Inflammatory macrophage treated with lipopolysaccharide for 1 hour (primary cell): Measurements from ENCODE around the gene TSPAN9.

Experiments used
- DNase-seq, 2 donors: peaks; one replicate each; pipeline ENCODE4 v3.0.0-alpha.2; 2020 to 2022

Gene TSPAN9

DNA sequence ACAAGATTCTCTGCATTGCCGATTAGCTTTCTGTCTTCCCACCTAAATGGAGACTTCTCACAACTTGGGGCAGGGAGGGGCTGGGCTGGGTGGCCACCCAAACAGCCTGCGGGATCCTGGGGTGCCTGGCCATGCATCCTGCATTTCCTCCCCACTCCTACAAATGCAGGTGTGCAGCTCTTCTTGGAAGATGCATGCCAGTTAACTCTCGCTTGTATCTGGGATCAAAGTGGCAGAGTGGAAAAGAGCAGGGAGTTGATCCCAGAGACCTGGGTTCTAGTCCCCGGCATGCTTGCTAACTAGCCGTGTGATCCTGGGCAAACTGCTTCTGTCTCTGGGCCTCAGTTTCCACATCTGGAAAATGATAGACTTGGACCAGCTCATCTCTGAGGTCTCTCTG lies 136.6 kb downstream of the TSPAN9 start:
- DNase-seq: no peak

DNA sequence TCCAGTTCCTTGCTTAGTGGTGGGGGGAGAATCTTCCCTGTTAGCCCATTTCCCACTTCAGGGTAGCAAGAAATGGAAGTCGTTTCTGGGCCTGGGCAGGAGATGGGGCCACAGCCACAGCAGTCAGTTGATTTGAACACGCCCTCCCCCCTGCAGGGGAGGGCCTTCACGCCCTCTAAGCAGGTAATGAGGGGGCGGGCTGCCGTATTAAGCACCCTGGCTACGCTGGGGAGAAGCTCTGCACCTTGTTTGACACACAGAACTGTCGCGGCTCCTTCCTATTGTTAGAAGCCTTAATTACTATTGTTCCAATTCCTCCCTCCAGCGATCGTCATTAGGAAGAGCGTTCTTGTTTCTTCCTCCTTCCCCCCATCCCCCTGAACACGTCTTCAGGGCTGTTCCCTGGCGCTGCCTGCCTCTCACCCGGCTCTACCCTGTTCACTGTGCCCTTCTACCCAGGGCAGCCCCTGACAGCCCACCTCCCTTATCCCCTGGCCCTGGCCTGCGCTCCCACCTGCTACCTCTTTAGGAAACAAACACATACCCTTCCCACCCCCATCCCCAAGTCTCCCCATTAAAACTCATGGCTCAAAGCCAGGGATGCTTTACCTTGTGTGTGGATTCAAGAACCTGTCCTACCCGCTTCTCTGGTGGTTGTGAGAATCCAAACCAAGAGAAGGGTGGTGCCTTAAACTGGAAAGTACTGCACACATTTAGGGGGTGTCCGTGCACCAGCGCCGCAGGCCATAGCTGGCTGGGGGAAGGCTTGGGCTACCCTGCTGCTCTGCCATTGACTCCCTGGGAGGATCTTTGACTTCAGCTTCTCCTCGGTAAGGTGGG lies 137.6 kb downstream of the TSPAN9 start:
- DNase-seq: no peak

DNA sequence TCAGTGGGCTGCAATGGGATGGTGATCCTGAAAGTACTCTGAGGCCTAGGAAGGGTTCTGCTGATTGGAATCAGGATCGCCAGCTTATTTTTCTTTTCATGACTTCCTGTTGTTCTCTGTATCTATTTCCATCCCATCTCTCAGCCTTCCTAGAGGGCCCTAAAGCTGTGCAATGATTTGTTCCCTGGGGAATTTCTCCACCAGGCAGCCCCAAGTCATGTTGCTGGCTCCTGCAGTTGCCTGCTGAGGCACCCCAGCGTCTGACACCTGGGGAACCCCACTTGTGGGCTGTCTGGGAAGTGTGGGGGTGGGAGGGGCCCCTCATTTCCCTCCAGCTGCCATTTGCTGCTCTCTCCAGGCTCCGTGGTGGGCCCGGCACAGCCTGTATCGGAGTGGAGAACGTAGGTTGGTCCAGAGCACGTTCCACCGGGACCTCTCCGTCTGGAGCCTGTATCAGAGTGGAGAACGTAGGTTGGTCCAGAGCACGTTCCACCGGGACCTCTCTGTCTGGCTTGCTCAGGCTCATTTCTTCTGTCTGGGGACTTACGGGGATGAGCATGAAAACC lies 138.3 kb downstream of the TSPAN9 start:
- no peak for DNase-seq

DNA sequence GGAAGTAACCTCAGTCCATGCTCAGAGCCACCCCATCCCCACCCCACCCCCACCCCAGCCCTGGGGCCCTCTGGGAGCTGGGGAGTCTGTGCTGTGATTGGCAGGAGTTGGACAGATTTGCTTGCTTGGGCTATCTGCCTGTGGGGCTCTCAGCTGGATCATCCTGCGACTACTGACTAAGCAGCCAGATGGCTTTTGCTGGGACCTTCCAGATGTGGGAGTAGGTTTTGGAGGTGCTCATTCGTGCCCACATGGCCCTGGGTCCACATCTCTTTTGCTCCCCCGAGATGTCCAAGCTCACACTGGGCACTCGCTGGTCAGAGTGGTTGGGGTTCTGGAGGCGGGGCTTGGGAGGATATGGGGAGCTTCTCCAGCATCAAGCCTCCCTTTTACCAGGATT lies 138.9 kb downstream of the TSPAN9 start:
- DNase-seq: no peak

DNA sequence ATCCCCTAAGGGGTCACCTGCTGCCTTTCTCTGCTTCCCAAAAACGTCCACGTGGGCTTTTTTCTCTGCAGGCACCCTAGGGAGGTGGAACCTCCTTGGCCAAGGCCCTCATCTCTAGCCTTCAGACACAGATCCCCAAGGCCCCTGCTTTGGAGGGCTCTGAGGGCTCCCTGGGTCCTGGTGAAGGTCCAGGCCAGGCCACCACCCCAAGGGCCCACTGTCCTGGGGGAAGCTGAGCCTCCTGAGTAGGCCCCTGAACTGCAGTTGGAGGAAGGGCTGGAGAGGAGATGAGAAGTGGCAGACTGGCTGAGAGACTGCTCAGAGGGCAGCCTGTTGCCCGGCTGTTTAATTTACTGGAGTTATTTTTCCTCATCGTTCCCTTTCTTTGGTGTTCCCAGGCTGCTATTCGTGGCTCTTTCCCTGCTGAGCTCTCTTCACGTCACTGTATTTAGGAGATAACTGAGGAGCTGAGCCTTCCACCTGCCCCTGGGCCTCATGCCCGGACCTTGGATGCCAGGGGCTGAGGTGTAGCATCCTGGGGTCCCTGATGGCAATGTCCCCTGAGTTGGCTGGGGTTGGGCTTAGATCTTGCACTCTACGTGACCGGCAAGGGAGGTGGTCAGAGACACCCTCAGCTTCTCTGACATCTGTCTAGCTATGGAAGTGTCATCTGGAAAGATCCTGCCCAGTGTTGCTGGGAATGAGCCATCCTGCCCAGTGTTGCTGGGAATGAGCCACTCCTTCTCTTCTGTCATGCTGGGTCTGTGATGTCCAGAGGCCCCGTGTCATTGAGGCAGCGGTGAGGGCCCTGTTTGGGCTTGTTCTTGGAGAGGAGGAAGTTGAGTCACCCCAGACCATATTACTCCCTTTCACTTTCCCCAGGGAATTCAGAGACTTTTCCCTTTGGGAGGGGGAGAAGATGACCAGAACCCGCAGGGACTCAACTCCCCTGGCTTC lies 139.8 kb downstream of the TSPAN9 start:
- DNase-seq: peak in 1 of 2 donors; percentile 24

DNA sequence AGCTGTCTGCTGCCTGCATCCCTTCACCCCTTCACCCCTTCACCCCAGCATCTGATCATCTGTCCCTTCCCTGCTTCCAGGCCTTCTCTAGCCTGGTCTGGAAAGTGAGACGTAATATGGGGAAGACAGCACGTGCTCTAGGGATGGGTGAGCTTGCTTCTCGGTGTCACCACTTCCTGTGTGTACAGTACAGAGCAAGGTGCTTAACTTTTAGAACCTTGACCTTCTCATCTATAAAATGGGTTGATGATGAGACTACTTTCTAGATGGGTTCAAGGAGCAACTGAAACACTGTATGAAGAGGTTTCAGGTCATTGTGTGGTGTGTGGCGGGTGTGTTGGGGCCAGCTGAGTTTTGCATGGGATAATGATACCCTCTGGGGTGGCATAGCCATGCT lies 140.5 kb downstream of the TSPAN9 start:
- no peak for DNase-seq

- DNase-seq: no peak
Measured at GRCh38 chr12:3218228-3219171, 141.3 kb downstream of the TSPAN9 start.

GRCh38 chr12:3219233-3219632 lies 142.1 kb downstream of the TSPAN9 start:
- DNase-seq: no peak

DNA sequence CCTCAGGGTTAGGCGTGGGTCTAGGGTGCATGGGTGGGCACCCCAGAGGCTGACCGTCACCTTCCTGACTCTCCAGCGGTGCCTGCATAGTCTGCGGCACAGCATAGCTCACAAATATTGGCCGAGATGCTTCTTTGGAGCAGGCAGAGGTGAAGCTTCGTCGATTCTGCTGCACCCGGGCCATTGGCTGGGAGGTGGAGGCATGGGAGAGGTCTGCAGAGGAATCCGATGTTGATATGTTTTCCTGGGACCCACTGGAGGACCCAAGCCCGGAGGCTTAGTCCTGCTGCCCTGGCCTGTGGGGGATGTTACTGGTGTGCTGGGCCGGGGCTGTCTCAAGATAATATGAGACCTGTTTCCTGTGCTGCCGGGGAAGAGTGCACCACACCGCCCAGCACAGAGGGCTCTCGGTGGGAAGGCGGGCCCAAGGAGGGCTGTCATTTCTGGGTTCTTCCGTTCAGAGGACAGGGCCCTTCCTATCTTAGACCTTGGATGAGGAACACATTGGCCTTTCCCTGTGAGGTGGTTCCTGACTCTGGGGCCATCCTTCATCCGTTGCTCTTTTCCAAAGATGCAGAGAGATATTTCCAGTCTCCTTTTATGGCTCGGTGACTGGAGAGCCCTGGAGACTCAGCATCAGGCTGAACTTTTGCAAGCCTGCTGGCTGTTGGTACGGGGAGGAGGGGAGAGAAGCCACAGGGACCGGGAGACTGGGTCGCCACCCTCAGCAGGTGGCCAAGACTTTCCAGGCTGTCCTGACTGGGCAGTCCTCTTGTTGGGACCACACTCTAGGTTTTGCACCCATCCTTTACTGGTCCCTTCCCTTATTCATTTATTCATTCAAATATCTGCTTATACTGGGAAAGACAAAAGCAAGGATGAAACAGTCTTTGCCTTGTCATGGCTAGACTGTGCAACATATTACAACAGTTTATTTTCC lies 143.5 kb downstream of the TSPAN9 start:
- DNase-seq: no peak

GRCh38 chr12:3222306-3222705 lies 145.1 kb downstream of the TSPAN9 start:
- no peak for DNase-seq

- DNase-seq: no peak
Measured at GRCh38 chr12:3222979-3223378, 145.8 kb downstream of the TSPAN9 start.

GRCh38 chr12:3223601-3224529 lies 146.7 kb downstream of the TSPAN9 start:
- DNase-seq: no peak

GRCh38 chr12:3224530-3224903 lies 147.3 kb downstream of the TSPAN9 start:
- DNase-seq: no peak

GRCh38 chr12:3225154-3225795 lies 148.1 kb downstream of the TSPAN9 start:
- DNase-seq: peak; percentile 55 to 79

DNA sequence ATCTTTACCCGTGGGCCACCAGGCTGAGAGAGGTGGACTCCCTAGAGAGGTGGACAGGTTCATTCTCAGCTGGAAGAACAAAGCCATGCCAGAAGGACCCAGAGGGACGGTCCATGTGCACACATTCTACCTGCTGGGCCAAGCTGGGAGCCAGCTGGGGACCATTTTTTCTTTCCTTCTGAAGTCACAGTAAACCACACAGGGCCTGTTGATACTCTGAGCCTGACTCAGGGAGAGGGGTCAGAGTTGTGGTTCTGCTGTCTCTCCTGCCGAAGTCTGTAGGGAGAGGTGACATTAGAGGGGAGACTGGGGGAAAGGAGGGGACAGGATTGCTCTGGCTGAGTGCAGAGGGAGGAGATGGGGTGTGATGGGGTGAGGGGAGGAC lies 148.6 kb downstream of the TSPAN9 start:
- no peak for DNase-seq

DNA sequence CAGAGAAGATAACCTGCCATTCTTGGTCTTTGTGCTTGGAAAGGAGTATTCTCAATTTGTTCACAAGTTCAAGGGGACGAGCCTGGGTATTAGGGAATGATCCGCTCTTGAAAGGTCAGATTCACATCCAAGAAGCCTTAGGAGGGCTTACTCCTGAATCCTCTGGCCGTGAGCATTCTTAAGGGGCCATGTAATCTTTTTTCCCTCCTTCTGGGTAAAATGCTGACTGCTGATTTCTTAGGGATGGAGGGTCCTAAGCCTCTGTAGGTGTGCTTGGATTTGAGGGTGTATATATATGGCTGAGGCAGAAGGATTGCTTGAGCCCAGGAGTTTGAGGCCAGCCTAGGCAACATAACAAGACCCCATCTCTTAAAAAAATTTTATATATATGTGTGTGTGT lies 149.1 kb downstream of the TSPAN9 start:
- DNase-seq: no peak

DNA sequence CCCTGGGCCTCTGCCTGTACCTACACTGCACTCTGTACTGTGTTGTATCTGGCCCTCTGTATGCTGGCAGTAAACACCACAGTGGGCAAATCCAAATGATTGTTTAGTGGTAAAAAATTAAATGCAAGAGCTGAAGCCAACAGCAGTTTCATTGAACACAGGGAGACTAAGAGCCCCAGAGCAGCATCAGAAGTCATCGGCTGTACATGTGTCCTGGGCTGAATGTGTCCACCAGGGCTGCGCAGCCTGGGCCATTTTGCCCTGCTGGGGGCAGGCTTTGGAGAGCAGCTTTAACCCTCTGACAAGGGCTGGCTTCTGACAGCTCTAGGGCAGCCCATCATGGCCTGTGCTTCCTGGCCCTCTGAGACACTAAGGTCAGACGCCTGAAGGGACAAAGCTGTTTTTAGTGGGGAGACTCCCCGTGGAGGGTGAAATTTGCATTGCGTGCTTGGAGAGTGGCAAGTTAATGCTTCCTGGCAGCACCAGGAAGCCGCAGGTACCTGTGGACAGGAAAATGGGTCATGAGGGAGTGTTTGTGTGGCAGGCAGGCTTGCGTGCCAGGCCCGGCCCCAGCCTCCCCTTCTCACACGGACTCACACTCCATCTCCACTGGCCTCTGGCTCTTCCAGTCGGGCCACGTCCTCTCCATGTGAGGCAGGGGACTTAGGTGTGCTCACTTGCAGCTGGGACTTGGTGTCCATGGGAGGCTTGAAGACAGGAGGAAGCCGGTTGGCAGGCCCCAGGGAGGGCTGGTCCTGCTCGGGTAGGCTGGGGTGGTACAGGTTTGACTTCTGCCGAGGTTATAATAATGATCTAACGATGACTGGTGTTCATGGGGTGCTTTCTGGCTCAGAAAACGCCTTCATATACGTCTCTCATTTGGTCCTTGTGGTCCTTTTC lies 150.1 kb downstream of the TSPAN9 start:
- no peak for DNase-seq

DNA sequence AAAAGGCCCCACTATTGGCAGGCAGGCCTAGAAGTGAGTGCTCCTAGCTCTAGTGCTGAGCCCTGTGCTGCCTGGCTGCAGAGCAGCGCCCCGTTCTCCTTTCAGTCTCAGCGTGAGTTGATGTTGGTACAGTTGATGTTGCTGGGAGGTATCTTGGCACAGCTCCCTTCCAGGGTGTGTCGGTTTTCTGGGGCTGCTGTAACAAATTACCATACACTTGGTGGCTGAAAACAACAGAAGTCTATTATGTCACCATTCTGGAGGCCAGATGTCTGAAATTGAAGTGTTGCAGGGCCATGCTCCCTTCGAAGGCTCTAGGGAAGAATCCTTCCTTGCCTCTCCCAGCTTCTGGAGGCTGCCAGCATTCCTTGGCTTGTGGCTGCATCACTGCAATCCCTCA lies 151.4 kb downstream of the TSPAN9 start:
- DNase-seq: no peak
